ENCODE measurements around the gene FAT4.
A peak's percentile ranks its signal among the peaks of the same experiment; 100 is the strongest.

FAT4 gene, protein sequence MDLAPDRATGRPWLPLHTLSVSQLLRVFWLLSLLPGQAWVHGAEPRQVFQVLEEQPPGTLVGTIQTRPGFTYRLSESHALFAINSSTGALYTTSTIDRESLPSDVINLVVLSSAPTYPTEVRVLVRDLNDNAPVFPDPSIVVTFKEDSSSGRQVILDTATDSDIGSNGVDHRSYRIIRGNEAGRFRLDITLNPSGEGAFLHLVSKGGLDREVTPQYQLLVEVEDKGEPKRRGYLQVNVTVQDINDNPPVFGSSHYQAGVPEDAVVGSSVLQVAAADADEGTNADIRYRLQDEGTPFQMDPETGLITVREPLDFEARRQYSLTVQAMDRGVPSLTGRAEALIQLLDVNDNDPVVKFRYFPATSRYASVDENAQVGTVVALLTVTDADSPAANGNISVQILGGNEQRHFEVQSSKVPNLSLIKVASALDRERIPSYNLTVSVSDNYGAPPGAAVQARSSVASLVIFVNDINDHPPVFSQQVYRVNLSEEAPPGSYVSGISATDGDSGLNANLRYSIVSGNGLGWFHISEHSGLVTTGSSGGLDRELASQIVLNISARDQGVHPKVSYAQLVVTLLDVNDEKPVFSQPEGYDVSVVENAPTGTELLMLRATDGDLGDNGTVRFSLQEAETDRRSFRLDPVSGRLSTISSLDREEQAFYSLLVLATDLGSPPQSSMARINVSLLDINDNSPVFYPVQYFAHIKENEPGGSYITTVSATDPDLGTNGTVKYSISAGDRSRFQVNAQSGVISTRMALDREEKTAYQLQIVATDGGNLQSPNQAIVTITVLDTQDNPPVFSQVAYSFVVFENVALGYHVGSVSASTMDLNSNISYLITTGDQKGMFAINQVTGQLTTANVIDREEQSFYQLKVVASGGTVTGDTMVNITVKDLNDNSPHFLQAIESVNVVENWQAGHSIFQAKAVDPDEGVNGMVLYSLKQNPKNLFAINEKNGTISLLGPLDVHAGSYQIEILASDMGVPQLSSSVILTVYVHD (N-terminal part only)

DNA sequence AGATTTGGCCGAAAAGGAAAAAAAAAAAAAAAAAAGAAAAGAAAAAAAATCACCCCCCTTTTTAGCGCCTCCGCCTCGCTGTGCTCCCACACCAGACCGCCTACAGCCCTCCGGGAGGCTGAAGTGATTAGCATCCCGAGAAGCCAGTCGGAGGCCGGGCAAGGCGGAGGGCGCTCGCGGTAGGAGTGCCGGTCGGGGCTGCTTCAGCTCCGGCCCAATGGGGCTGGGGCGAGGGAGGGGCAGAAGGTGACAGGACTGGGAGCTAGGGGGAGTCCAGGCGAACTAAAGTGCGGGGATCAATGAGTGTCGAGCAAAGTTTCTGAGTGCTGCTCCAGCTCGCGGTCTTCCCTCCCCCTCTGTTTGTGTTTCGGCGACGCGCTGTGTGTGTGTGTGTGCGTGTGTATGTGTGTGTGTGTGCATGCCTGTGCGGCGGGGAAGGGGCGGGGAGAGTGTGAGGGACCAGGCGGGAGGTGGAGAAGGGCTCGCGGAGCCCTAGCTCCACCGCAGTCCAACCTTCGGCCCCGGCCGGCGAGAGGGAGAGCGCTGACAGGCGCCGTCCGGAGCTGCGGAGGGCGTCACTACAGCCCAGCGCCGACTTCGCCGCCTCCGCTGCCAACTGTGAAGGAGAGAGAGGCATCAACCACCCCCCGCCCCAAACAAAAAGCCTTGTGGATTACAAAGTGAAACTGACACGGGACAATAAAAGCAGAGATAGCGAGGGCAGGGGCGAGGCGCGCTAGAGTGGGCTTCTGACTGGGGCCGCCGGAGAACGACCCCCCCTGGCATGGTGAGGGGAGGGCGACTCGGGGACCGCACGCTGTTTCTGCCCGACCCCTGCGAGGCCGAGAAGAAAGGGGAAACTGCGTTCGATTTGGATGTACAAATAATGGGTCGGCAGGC, at the start of gene FAT4:
FAT4 (plus strand) TSS at position 280 of the 900 bp plus-strand sequence. CDS start 1,457 bp downstream, outside the sequence.
- DNase-seq: peak; percentile 39 to 63

DNA sequence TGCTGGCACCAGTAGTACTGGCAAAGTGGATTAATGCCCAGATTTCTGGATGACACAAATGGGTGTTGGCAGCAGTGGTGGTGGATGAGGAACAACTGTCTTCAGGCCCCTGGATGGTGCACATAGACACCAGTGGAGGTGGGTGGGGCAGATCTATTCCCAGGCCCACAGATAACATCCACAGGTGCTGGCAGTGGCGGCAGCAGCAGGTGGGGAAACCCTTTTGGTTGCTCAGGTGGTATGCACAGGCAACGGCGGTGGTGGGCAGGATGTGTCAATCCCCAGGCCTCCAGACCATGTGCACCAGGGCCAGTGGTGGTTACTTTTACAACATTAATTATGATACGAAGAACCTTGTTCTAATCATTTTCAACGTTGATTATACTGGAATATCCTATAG, 48.9 kb upstream of the FAT4 start:
- DNase-seq: no peak

DNA sequence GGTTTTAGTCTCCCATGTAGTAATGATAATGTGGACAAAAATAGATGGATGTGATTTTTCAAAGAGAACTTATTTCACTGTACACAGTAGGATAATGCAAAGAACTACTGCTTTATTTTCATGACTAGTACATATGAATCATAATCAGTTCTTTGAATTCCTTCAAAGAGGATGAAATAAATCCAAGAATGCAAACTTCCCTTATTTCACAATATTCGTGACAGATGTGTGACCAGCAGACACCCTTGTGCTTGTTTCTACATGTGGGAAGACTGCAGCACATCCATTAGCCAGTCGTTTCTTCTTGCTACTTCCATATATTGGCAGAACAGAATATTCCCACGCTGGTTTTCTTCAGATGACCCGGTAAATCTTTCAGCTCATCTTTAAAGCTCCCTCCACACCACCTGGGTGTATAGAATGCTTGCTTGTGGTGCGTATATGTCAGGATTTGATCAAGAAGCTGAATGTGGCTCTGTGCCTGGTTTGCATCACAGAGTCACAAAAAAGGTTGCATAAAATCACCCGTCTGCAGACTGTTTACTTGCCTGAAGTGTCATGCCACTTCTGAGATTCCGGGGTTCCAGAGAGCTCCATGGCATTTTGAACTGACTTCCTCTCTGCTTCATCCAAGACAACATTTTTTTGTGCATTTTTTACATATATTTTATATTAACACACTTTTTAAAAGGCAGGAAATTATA, 47.7 kb upstream of the FAT4 start:
- DNase-seq: no peak

DNA sequence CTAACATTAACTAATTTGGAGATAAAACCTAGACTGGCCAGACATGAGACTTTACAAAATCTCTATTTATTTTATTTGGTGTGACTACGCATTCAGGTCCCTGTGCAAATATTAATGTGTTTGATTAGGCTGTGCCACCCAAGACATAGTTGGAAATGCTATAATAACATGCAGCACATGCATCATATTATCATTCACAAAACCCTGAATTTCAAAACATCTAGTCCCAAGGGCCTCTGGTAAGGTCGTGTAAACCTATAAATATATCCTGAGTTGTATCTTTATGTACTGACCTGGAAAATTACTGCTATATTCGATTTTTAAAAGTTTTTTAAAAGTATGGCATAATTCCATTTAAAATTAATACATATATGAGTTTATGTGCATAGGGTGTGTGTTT, 47.1 kb upstream of the FAT4 start:
- peak in 1 of 2 experiments; percentile 2 for DNase-seq

DNA sequence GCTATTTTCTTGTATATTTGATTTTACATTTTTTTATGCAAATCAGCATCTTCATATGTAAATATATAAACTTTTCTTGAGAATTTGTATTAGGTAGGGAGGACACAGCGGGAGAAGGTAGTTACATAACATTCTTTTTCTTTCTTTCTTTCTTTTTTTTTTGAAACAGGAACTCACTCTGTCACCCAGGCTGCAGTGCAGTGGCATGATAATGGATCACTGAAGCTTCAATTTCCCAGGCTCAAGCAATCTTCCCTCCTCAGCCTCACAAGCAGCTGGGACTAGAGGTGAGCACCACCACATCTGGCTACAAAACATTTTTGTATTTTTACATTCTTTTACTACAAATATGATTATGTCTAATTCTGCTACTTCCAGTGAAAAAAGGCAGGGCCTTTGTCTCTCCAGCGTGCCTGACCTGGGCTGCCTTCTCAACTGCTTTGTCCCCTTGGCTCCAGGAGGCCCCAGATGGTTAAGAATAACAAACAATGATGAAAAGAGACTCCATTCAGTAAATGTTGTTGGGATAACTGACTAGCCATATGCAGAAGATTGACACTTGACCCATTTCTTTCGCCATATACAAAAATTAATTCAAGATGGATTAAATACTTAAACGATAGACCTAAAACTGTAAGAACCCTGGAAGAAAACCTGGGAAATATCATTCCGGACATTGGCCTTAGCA, 46.5 kb upstream of the FAT4 start:
- no peak for DNase-seq

DNA sequence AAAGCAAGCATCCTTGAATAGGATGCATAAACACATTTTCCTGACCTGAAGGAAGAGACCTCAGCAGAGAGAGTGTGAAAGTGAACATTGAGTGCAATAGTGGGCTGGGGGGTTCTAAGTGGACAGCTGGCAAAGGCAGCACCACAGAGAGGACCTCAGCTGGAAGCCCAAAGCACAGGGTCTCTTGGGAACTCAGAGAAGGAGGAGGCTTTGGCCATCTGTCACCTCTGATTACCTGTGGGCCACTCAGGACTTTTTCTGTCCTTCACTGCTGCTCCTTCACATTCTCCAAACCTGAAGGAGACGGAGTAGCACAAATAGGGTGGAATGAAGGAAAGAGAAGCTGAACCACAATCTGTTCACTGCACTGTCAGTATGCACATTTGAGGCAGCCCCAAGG, 37.9 kb upstream of the FAT4 start:
- no peak for DNase-seq

DNA sequence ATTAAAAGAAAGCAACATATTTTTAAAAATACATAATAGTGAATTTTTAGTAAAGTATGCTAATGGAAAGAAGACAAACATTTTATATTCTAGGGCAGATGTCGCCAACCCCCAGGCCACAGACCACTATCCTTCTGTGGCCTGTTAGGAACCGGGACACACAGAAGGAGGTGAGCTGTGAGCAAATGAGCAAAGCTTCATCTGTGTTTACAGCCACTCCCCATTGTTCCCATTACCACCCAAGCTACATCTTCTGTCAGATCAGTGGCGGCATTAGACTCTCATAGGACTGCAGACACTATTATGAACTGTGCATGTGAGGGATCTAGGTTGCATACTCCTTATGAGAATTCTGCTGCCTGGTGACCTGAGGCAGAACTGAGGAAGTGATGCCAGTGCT, 37.0 kb upstream of the FAT4 start:
- DNase-seq: no peak

DNA sequence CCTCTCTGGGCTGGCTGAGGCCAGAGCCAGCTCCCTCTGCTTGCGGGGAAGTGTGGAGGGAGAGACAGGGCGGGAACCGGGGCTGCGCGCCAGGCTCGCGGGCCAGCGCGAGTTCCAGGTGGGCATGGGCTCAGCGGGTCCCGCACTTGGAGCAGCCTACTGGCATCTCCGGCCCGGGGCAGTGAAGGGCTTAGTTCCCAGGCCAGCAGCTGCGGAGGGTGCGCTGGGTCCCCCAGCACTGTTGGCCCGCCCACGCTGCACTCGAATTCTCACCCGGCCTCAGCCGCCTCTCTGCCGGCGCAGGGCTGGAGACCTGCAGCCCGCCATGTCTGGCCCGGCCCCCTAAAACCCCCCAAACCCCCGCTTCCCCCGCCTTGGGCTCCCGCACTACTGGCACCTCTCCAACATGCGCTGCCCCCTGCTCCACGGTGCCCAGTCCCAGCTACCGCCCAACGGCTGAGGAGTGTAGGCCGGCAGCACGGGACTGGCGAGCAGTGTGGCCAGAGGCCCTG, 33.8 kb upstream of the FAT4 start:
- DNase-seq: no peak

DNA sequence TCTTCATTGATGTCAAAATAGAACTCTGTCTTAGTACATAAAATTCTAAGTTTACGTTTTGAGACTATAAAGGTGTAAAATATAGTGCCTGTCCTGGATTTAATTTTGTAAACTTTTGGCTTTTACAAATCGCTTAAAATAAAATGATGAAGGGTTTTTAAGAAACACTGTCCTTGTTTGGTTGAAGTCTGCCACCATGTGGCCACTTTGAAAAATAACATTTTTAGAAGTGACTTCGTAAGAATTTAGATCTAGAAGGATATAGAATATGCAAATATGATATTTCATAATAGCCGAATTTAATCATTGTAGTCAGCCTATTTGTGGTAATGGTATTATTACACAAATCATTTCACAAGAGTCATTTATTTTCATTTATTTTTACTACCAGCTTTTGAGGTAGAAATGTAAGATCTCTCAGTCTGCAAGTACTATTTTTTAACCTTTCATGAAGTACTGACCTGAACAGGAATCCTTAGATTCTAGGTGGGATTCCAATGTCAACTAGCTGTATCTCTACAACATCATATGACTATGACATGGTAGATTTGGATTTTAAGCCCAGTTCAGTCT, 31.0 kb upstream of the FAT4 start:
- no peak for DNase-seq

DNA sequence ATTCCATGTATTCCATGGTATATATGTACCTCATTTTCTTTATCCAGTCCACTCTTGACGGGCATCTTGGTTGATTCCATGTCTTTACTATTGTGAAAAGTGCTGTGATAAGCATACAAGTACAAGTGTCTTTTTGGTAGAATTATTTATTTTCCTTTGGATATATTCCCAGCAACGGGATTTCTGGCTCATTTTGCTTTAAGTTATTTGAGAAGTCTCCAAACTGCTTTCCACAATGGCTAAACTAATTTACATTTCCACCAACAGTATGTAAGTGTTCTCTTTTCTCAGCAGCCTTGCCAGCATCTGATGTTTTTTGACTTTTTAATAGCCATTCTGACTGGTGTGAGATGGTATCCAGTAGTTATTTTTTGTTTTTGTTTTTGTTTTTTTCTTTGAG, 17.6 kb upstream of the FAT4 start:
- no peak for DNase-seq

DNA sequence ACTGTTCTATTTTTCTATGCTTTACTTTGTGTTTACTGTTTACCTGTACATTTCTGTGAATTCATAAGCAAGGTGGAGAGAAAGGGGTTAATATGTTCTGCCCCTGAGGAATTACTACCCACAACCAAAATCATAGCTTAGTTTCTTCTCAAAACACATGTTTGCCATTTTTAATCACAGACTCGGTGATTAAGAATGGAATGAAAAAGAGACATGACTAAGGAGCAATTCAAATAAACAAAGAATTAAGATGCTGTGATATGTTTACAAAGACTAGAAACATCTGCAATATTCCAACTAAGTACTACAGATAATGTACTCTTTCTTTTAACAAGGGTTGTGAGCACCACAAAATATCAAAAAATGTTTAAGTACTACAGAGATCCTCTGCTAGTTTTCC, 11.7 kb upstream of the FAT4 start:
- DNase-seq: no peak

DNA sequence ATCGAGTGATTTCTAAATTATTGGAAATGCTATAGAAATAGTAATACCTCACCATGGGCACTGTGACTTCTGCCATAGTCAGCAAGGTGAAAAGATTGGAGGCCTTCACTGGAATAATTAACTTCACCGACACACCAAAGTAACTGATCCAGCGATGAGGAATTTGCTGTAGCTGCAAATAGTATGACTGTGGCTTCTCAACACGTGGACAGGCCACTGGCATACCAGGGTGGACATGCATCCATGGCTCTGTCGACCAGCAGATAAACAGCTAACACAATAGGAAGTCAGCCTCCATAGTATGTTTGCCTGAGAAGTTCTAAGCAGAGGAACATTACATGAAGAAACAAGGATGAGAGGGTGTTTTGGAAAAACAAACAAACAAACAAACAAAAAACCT, 10.9 kb upstream of the FAT4 start:
- no peak for DNase-seq

DNA sequence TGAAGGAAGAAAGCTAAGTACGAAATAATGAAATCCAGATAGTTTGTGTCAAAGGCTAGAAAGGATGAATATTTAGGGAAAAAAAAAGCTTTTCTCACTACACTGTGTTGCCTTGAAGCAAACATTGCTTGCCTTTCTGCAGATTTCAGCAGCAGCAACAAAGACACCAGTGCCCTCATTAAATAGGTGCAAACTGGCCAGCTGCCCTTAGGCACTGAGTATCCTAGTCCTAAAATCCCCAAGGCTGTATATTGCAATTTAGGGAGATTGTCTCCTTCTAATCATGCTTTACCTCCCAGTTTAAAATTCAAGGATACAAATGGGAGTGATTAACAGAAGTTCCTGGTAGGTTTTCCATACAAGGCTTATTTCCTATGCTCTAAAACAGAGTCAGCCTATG, 8.6 kb upstream of the FAT4 start:
- DNase-seq: no peak

DNA sequence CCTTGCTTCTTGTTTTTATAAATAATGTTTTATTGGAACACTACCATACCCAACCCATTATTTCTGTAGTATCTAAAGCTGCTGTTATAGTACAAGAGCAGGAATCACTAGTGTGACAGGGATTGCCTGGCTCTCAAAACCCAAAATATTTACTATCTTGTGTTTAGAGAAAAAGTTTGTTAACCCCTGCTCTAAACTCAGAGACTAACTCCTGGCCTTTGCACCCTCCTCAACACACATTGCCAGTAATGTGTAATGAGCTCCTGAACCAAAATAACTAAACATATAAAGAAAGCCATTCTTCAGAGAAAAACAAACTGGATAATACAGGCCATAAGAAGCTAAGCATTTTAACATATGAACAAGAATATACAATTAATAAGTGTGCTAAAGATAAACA, 8.2 kb upstream of the FAT4 start:
- no peak for DNase-seq

DNA sequence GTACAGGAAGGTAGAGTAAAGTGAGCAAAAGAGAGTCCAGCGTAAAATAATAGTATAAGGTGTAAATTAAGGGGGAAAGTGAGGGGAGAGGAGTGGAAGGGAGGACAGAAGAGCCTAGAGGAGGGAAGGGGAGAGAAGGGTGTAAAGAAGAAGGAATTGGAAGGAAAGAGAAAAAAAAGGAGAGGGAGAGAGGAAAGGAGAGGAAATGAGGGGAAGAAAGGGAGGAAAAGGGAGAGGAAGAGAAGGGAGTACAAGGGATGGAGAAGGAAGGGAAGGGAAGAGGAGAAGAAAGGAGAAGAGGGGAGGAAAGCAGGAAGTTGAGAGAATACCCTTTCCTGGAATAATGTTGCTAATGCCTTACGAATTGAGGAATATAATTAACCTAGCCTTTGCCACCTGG, 3.3 kb upstream of the FAT4 start:
- no peak for DNase-seq

DNA sequence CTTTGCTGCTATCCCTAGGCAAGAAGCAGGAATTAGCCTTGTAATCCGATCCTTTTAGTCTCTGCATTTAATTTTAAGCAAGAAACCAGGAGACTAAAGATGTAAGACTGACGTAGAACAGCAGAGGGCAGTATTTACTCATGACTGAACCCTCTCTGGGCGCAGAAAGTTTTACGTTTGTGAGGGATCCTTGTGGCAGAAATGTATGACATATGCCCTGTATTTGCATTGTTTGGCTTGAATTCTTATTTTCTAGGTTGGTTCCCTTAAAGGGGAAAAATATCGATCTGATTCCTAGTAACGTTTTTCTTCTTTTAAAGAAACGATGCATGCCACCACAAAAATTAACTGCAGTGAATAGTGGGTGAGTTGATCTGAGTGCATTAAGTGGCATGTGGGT, 1.3 kb upstream of the FAT4 start:
- peak; percentile 33 to 44 for DNase-seq

DNA sequence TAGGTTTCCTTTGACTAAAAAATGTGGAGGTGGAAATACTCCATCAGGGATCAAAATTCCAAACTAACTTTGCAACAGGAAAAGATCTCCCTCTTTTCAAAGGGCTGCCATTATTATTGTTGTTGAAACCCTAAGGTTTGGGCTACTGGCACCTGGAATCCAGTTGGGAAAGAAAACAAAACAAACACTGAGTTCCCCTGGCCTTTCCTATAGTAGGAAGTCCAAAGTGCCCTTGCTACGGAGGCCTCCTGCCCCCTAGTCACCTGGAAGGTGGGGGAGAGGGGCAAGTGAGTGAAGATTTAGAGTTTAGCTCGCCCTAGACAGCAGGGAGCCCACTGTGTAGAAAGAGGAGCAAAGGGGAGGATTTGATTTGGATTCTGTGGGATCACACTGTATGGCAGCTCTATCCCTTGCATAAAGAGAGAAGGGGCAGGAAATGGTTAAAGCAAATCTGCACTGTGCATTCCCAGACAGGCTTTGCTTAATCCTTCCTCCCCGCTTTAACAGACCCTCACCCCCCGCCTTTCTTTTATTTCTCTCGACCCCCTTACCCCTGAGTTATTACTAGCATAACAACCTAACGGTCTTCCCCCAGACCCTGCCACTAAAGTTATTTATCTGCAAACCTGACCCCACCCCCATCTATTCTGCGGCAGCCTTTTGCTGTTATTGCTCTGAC, 627 bp upstream of the FAT4 start:
- no peak for DNase-seq

DNA sequence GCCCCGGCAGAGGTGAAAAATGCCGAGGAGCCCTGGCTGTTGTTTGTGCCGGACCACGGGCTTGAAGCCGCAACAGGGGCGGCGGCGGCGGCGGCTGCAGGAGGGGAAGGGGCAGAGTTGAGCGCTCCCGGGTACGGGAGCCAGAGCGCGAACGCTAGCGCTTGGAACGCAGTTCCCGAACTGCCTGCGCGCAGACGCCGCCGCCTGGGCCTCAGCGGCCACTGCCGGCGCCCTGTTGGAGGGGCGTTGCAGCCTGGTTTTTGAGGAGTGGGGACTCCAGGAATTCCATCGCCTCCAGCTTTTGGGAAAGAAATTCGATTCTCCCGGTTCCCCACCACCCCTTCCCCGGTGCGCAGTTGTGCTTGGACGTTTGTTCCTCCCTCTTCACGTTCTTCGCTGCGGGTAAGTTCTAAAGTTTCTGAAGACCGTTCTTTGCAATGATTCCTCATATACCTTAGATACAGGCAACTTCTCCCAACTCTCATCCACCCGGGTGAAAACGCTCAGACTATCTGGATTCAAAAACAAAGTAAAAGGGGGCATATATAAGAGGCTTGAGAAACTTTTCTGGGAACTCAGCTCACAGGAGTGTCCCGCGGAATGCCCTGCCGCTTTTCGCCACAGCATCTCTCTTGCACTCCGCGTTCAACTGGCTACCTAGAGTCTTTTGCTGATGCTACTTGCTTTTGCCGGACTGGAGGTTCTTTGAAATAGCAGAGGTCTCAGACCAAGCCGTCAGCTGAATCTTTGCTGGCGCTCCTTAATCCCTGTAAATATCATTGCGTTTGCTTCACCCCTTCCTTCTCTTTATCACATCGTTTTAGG, 1.0 kb downstream of the FAT4 start:
- DNase-seq: peak; percentile 9 to 22

DNA sequence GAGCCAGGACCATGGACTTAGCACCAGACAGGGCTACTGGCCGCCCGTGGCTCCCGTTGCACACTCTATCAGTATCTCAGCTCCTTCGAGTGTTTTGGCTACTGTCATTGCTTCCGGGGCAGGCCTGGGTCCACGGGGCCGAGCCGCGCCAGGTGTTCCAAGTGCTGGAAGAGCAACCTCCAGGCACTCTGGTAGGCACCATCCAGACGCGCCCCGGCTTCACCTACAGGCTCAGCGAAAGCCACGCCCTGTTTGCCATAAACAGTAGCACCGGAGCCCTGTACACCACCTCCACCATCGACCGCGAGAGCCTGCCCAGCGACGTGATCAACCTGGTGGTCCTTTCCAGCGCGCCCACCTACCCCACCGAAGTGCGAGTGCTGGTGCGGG, 1.6 kb downstream of the FAT4 start:
- DNase-seq: no peak

Measured in SHP77 (cell line).